NCI-H2107 treated with DMSO at 0.1 percent for 48 hours (cell line): Measurements from ENCODE around the gene P3H2.

ENCODE experiments used
- DNase-seq: peaks from one replicate; lab custom pipeline; 2025; ENCODE audit not compliant: unreplicated experiment; lab: John Stamatoyannopoulos, UW

P3H2 gene

DNA sequence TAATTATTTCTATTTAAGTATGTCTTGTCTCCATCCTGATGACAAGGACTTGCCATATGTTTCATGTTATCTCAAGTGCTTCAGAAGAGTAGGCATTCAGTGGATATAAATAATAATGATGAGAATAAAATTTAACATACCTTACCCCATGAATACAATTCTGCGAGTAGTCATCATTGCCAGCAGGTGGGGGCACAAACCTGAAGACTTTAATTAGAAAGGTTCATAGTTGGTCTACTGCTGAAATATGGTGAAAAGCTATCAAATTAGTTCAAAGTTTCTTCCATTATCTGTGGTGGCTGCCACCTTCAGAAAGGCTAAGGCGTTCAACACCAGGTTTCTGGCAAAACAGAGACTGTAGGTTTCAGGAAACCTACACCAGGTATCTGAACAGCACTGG lies 100.9 kb downstream of the P3H2 start:
- DNase-seq, result no peak

DNA sequence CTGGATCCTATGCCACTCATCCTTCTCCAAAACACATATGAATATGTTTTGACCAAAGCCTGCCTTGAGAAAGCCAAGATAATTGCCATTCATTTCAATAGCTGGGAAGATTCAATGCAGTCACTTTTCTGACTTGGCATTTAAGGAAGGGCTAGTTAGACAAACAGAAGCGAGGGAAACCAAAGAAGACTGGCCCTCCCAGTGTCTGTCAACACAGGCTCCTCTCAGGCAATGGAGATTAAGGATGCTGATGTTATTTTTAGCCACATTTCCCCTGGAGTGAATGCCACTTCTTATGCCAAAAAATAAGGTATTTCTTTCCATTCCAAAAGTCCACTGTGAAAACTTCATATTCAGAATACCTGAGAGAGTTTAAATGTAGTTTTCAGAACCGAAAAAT lies 101.7 kb downstream of the P3H2 start:
- DNase-seq, result no peak

DNA sequence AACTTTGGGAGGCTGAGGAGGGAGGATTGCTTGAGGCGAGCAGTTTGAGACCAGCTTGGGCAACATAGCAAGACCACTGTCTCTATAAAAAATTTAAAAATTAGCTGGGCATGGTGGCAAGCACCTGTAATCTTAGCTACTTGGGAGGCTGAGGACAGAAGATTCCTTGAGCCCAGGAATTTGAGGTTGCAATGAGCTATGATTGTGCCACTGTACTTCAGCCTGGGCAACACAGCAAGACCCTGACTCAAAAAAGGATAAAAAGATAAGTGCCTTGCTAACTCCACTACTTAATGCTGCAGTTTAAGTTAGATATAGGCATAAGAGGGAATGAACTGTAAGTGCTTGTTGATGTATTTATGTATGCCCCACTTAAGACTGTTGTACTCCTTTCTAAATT lies 102.2 kb downstream of the P3H2 start:
- no peak for DNase-seq

DNA sequence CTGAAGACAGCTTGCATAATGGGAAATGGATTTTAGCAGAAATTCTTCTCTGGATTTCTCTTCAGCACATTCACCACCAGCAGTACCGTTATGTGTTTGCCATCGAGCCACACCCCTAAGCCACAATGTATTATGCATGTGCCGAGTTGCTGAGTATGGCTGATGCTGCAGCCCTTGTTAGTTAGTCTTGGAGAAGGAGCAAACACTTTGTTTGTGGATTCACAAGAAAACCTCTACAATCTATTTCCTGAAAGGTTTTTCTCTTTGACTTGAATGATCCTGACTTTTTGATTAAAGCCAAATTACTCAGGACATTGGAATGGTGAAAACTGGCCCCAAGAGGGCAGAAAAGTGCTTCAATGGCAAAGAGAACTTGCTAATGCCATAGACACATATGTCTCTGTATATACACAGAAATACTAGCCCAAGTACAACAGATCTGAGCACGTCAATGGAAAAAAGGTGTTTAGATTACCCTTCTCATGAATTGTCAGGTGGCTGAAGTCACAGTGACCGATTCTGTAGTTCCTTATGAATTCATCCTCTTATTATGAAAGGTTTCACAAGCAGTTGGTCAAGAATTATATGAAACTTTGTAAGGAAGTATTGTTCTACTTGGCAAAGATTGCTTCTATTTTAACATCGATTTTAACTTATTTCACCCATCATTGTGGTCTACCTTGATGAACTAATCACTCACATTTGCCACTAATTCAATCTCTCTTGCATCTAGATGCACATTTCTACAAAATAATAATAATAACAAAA lies 103.0 kb downstream of the P3H2 start:
- no peak for DNase-seq

DNA sequence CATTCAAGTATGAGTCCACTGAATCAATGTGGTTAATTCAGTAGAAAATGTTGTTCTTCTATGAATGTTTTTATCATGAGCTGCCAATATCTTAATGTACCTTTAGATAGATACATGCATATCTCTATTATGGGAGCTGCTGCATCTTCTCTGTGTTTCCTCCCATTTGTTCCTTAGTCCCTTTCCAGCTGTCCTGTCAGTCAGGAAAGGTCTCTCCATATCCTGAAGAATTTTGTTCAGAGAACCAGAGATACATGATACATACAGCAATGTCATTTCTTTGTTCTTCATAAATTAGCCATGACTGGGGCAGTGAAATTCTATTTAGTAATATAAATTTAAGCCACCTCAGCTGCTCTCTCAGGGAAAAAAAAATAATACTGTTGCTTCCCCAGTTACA lies 103.7 kb downstream of the P3H2 start:
- DNase-seq, result no peak

DNA sequence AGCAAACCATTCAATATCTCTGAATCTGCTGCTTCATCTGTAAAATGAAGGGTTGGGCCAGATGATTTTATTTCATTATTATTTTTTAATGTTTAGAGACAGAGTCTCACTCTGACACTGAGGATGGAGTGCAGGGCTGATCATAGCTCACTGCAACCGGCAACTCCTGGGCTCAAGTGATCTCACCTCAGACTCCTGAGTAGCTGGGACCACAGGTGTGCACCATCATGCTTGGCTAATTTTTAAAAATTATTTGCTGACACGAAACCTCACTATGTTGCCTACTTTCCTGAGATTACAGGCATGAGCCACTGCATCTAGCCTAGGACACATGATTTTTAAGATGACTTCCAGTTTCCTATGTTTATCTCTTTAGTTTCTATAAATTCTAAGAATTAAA lies 105.8 kb downstream of the P3H2 start:
- DNase-seq, result no peak

DNA sequence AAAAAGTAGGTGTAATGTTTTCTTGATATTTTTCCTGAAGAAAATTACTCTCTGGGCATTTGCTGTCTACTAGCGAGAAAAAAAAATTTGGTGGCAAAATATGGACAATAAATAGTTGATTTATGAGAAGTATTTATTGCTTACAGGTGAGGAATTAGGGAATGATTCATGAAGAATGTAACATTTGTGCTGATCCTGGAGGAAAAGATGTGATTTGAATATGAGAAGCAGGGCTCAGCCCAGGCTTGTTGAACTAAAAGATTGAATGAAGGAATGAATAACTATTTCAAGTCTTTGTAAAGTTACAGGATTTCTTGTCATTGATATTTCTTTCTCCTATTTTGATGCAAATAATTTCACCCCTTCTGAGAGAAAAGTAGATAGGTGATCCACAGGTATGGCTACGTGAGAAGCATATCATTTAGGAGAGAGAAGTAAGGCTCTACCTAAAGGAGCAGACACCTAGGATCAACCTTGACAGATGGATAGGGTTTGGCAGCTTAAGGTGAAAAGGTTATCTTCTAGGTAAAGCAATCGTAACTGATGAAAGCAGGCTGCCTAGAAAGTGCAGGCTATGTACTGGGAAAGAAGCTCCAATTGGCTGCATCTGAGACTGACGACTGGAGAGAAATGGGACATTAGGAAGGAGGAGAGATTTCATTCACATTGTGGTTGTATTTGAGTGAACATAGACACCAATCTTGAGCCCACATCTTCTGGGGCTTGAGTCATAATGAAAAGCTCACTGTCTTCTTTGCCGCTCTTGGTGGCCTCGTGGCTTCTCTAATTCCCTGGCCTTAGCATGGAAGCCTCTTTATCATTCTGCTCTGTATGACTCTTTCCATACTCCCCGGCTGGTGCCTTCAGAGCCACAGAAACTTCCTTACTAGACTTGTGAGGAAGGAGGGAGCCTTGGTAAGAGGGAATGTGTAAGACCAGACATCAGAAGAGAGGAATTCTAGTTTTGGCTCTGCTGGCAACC lies 106.5 kb downstream of the P3H2 start:
- DNase-seq, result no peak

DNA sequence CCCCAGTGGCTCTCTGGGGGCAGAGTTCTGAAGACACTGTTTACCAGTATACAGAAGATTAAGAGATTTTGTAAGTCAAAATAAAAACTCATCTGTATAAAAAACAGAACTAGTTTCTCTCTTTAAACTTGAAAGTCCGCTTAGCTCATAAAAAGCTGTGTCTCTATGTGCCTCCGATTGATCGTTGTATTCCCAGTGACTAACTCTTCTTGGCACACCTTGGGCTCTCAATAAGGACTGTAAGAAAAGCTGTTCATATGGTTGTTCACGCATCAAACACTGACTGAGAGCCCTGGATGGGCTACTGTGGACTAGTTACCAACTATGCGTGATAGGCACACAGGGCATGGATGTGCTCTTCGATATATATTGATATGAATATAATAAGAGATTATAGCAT lies 107.9 kb downstream of the P3H2 start:
- DNase-seq, result no peak

DNA sequence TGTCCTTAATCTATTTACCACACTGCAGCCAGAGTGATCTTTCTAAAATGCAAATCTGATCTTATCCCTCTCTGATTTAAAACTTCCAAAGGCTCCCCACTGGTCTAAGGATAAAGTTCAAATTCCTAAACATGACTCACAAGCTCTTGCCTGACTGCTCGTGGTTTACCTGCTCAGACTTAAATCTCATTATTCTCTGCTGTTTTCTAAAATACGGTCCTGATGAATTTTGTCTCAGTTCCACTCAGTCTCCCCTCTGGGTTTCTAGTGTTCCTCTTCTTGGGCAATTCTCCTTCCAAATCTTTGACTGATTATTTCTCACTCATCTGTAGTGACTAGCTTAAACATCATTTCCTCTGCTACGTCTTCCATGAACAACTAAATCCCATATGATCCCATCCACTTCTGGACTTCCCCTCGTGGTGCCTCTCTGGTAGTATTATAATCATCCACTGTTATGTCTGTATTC lies 108.3 kb downstream of the P3H2 start:
- no peak for DNase-seq

DNA sequence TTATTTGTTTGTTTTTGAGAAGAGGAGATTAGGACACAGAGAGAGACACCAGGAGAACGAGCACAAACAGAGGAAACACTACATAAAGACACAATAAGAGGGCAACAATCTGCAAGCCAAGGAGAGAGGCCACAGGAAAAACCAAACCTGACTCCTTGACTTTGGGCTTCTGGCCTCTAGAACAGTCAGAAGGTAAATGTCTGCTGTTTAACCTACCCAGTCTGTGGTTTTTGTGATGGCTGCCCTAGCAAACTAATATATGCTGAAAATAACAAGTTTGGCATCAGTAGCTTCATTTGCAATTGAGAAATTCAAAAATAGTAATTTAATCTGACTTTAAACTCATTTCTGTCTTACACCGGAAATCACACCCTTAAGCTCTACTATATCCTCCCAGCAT lies 110.2 kb downstream of the P3H2 start:
- no peak for DNase-seq

DNA sequence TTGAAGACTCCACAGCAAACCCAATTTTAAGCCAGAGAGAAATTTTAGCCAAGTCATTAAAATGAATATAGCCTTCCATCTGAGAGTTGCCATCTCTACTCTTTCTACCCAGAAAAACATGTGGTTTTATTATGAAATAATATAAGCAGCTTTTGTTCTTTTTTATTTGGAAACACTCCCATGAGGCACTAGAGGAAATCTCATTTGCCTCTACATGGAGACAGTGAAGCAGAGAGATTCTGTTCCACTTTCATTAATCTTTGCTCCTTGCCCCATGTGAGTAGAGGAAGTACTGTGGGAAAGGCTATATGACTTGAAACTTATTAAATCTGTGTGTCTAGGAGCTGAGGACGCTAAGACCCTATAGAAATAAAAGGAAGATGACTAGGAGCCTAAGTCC lies 111.1 kb downstream of the P3H2 start:
- no peak for DNase-seq

DNA sequence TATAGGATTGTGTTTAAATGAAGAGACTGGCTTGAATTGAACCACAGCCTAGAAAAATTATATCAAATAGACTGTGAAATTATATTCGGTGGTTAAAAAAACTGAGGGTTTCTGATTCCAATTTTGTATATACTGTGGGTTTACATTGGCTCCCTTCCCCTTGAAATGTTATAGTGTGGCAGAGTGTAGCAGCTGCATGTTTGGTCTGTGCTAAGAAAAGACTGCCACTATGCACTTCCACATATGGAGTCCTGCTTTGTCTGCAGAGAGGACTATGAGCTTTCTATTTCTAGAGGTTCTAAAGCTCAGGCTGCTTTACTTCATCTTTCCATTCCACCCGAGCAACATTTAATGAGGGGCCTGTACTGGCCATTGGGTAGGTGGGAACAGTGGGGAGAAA lies 112.3 kb downstream of the P3H2 start:
- no peak for DNase-seq

DNA sequence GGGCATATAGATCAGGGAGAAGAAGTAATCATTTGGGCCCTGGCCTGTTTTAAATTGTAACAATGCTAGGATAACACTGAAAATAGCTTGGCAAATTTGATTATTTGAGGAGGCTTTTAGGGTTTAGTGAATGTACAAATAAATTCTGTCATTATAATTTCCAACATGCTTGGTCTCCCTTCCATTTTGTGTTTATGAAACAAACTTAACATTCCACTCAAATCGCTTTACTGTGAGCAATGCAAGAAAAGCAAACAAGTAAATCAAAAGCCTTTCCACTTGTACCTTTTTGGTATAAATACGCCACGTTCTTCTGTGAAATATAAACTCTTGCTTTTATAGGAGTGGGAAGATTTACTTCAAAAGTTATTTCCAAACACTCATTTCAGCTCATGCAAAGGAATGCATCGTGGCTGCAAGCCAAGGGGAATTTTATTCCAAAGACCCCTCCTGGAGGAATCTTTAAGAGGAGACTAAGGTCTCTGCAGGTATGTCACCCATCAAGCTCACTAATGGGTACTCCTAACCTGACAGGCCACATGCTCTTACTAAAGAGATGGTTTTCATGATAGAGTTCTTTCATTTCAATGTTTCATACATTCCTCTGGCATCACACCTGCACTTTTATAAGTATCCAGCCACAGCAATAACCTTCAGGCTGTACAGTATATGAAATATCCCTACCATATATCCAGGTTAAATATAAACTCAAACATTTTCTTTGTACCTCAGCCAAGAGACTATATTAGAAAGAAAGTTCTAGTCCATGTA lies 115.2 kb downstream of the P3H2 start:
- DNase-seq, result no peak

DNA sequence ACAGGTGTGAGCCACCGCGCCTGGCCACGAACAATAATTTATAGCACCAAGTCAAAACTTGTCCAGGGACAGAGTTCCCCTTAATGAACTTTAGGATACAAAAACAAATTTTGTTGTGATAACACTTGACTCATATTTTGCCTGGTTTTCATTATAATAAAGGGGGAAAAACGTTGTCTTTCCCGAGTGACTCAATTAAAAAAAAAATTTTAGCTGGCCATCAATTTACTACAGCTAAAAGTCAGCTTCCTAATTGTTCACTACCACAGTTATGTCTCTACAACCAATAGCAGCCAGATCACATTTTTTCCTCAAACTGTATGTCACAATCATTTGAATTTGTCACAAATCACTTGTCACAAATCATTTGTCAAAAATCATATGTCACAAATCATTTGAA lies 116.0 kb downstream of the P3H2 start:
- DNase-seq, result no peak

DNA sequence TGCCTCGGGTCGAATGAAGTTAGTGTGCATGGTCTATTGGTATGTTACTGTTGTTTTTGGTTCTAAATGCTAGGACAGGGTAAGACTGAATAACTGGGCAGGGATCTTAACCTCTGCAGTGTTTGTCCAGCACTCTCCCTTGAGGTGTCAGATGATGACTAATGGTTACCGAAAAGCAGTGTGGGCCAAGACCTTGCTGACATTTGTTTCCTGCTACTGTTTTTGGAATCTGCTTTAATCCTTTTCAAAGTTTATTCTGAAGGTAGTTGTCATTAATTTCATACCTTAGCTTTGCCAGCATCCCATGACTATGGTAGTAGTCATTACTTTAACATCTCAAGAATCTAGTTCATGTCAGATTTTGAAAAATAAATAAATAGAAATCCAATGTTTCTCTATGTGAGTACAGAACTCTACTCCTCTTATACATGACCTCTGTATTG lies 117.0 kb downstream of the P3H2 start:
- DNase-seq, result no peak

DNA sequence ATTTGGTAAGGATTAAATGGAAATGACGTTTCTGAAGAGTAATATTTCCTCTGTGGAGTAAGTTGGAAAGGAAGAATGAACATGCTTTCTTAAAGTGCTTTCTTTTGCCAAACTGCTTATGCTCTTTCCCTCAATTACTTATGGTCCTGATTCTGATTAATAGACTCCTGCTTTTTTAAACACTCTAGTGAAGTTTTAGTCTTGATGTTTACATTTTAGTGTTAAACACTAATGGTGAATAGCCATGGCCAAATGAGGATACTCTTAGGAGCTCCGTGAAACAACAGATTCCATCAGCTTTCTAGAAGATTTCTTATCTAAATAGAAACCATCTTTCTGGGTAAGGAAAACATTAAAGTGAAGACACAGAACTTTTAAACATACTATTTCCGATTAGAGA lies 117.6 kb downstream of the P3H2 start:
- no peak for DNase-seq

DNA sequence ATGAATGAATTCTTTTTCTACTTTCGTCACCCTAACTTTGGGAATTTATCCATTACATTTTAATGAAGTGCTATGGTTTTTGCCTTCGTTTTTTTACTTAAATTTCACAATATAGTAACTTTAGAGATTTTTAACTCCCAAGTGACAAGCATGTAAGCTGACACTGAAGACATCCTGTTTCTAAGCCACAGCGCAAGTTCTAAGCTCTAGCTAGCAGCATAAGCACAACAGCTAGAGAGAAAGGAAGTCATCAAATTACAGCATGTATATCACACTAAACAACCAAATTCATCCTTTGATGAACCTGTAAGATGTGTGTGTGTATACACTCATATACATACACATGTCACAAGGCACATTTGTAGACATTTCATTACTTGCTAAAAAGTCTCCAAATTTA lies 119.3 kb downstream of the P3H2 start:
- DNase-seq, result no peak

DNA sequence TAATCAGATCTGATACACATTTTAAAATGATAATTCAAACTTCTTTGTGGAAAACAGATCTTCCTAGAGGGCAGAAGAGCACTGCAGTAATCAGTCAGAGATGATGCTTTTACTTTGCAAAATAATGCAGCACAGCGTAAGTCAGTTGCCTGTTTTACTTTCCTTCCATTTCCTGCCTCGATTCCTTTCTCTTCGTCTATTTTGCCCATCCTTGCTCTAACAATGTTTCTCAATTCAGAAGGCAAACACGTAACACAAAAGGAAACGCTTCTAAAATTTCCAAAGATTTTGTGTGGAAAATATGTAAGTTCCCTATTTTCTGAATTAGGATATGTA lies 119.9 kb downstream of the P3H2 start:
- no peak for DNase-seq

DNA sequence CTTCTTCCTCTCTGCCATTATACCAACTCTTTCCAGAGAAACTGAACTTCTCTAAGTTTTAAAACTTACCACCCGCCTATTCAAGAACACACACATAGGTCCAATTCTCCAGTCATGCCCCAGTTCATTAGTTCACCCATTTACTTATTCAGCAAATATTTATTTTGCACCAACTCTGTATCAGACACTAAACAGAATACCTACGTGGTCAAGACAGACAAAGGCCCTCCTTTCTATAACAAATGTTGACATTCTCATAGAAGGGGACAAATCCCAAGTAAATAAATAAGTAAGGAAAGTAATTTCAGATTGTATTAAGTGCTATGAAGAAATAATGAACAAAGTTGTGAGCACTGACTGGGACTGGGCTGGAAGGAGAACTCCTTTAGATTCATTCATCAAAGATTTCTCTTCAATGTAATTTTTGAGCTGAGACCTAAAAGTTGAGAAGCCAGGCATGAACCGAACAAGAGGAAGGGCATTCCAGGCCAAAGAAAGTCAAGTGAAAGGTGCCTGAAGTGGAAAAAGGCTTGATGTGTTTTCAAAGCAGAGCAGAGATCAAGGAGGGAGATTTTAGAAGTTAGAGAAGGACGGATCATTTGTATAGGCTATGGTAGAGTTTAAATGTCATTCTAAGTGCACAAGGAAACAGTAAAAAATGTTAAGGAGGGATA lies 120.4 kb downstream of the P3H2 start:
- no peak for DNase-seq

DNA sequence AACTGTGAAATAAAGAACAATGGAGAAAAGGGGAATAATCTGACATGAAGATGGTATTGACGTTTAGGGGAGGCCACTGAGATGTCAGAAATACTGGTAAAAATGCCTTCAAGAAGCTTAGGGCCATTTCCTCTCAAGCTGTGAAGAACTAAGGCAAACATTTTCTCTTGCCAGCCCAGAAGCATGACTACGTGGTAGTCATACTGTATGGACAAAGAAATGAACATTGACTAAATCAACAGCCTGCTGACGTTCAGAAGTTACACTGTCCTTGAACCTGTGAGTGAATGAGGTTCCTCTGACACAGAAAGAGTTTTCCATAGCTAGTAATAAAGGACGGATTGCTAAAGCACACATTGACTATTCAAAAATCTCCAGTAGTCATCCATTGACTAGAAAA lies 121.0 kb downstream of the P3H2 start:
- DNase-seq, result no peak

DNA sequence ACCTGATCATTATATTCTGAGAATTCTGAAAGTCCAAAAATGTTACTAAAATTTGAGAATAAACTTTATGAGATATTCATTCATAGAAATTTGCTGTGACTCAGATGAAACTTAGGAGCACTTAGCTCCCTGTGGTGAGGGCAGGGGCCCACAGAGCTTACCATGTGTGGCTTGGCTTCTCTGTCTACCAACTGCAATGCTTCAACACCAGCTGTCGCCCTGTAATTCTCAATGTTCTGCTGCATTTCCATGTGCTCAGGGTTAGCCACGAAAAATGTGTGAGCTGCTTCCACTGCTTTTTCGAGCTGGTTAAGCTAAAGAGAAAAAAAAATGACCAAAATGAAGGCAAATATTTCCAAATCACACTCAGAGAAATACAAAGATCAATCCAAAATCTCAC lies 125.6 kb downstream of the P3H2 start:
- DNase-seq, result no peak
